Skeletal muscle tissue (tissue), 4 donors: ENCODE data around the gene PRPF4. TPM values are rescaled to one million over a fixed set of nuclear protein-coding genes. Genes with fewer than 3 reads are reported as not detected.

ENCODE experiments used
- H3K27ac ChIP-seq: one replicate; pipeline ENCODE4 v1.7.0; 2013; ENCODE audit warnings: mild to moderate bottlenecking, low read depth, low read length, inconsistent platforms
- H3K27me3 ChIP-seq, 3 donors: one replicate each; pipeline ENCODE4 v1.7.0; 2013; ENCODE audit warnings: low read length in 3 of 3; ENCODE audit not compliant: control insufficient read depth in 3 of 3, insufficient read depth in 3 of 3
- H3K36me3 ChIP-seq, 3 donors: one replicate each; pipeline ENCODE4 v1.7.0; 2013; ENCODE audit warnings: low read length in 3 of 3; ENCODE audit not compliant: control insufficient read depth in 3 of 3, insufficient read depth in 3 of 3
- H3K4me1 ChIP-seq, 3 donors: one replicate each; pipeline ENCODE4 v1.7.0; 2013; ENCODE audit warnings: low read length in 3 of 3, mild to moderate bottlenecking in 3 of 3; ENCODE audit not compliant: control insufficient read depth in 3 of 3, insufficient read depth in 3 of 3
- H3K4me3 ChIP-seq, 3 donors: one replicate each; pipeline ENCODE4 v1.7.0; 2013; ENCODE audit warnings: low read length in 3 of 3
- H3K9ac ChIP-seq, 3 donors: one replicate each; pipeline ENCODE4 v1.7.0; 2013; ENCODE audit warnings: low read length in 3 of 3, mild to moderate bottlenecking in 3 of 3, moderate library complexity in 2 of 3, low read depth in 1 of 3
- H3K9me3 ChIP-seq, 3 donors: one replicate each; pipeline ENCODE4 v1.7.0; 2013; ENCODE audit warnings: low read length in 3 of 3; ENCODE audit not compliant: control insufficient read depth in 3 of 3
- total RNA-seq: library from RNA; depleted of rRNA; stranded (reverse); fragments of >200 nt; gene quantifications from one replicate; pipeline ENCODE4 v1.2.3, GENCODE V29; 2014
- donor health status: Osteomylitis.

Gene PRPF4
- total RNA-seq, 1 donor from 2014 or later: 19.3 TPM

DNA sequence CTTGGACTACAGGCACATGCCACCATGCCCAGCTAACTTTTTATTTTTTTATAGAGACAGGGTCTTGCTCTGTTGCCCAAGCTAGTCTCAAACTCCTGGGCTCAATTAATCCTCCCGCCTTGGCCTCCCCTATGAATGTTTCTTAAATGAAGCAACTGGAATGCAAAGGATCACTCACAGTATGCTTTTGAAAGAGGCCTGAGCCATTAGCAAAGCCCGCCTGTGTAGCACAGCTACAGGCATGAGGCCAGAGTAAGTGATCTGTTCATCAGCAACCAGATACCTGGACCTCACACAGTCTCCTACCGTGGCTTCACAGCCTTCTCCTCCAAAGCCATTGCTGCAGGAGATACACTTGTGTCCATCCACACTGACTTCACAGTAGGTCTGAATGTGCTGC, 44.6 kb downstream of the PRPF4 start:
- H3K4me1 ChIP-seq: no peaks in the 10 kb centered on the region
- H3K36me3 ChIP-seq: peaks cover 4 to 11% (median 5%) of the 10 kb centered on the region in 3 donors
- H3K9ac ChIP-seq: no peak overlapping the region
- no peaks in the 10 kb centered on the region for H3K27me3 ChIP-seq
- no peak overlapping the region for H3K27ac ChIP-seq
- H3K4me3 ChIP-seq: no peak overlapping the region
- H3K9me3 ChIP-seq: no peaks in the 10 kb centered on the region

DNA sequence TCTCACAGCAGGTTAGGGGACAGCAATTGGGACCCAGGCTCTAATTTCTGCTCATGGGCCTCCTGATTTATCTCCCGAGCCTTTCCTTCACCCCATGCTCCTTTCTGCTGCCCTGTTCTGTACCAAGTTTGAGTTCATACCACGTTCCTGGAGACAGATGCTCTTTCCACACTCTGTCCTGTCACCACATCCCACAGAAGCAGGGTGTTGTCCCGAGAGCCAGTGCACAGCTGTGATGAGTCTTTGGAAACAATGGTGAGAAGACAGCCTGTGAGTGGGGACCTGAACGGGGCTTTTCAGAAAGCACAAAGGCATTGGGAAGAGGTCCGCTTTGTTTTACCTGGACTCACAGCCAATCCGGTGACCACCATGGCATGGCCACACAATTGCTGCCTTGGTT, 47.2 kb downstream of the PRPF4 start:
- H3K36me3 ChIP-seq: peaks cover 4 to 6% (median 5%) of the 10 kb centered on the region in 3 donors
- no peaks in the 10 kb centered on the region for H3K27me3 ChIP-seq
- no peak overlapping the region for H3K9ac ChIP-seq

DNA sequence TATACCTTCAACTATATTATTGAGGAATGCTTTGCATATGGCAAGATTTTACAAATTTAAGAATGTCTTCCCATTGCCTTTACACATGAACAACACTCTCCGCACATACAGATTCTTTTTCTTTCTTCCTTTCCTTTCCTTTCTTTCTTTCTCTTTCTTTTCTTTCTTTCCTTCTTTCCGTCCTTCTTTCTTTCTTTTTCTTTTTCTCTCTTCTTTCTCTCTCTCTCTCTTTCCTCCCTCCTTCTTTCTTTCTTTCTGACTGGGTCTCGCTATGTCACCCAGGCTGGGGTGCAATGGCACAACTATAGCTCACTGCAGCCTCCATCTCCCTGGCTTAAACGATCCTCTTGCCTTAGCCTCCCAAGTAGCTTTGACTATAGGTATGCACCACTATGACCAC, 50.8 kb downstream of the PRPF4 start:
- Histone ChIP-seq H3K4me1 (no peaks in the 10 kb centered on the region), H3K9ac (no peak overlapping the region), H3K9me3 (no peaks in the 10 kb centered on the region), H3K4me3 (no peak overlapping the region), H3K27ac (no peak overlapping the region), H3K27me3 (no peaks in the 10 kb centered on the region), H3K36me3 (peaks cover 0 to 3% (median 2%) of the 10 kb centered on the region in 3 donors)

More for the DNA sequence above, 47.2 kb downstream of the PRPF4 start:
- Histone ChIP-seq H3K4me3 (no peak overlapping the region), H3K27ac (no peak overlapping the region), H3K9me3 (no peaks in the 10 kb centered on the region), H3K4me1 (no peaks in the 10 kb centered on the region)

DNA sequence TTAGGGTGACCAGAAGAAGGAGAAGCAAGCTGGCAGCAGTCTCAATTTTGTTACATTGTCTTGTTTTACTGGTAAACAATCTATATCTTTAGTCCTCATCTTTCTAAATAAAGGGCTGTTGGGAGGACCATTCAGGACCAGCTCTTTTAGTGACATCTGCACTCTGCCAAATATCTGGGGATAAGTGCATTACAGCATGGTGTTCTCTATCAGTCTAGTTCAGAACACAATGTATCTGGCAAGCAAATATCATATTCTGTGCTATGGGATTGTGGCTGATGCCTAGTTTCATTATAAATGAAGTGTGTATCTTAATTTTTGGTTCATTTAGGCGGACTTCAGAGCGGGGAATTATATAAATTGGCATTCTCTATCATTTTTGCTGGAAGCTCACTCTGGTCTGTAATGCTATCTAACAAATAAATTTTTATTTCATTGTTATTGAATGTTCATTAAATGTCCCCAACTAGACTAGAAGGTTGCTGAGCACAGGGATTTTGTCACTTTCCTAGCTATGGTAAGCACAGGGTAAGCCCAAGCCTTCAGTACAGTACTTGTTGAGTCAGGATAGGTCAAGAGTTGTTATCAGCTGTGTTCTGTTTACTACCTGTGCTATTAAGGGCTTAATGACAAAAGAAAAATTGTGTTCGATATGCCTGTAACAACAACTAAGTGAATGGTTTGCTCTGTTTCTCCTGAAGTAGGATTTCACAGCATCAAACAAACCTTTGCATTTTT, 52.8 kb downstream of the PRPF4 start:
- no peaks in the 10 kb centered on the region for H3K27me3 ChIP-seq
- H3K9ac ChIP-seq: no peak overlapping the region
- no peak overlapping the region for H3K27ac ChIP-seq
- H3K9me3 ChIP-seq: no peaks in the 10 kb centered on the region
- H3K36me3 ChIP-seq: peaks cover 0 to 3% (median 2%) of the 10 kb centered on the region in 3 donors
- H3K4me1 ChIP-seq: no peaks in the 10 kb centered on the region
- H3K4me3 ChIP-seq: no peak overlapping the region

DNA sequence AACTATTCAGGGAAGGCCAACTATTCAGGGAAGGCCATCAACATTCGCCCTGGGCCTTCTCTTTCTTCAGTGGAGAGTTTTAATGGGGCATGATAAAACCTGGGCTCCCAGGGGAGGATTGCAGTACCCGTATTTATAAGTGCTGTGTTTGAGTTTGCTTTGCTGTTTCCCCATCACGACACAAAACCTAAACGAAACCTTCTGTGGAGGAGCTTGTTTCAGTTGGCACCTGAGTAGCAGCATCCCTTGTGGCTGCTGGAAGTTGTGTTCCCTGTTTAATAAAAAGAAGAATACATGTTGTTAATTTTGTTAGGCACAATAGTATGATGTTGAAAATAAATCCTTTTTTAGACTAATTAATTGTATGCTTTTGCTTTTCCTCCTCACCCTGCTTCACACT, 56.3 kb downstream of the PRPF4 start:
- Histone ChIP-seq H3K9ac (no peak overlapping the region), H3K9me3 (no peaks in the 10 kb centered on the region), H3K4me3 (no peak overlapping the region), H3K4me1 (no peaks in the 10 kb centered on the region), H3K36me3 (peaks cover 0 to 3% (median 2%) of the 10 kb centered on the region in 3 donors), H3K27me3 (no peaks in the 10 kb centered on the region), H3K27ac (no peak overlapping the region)

DNA sequence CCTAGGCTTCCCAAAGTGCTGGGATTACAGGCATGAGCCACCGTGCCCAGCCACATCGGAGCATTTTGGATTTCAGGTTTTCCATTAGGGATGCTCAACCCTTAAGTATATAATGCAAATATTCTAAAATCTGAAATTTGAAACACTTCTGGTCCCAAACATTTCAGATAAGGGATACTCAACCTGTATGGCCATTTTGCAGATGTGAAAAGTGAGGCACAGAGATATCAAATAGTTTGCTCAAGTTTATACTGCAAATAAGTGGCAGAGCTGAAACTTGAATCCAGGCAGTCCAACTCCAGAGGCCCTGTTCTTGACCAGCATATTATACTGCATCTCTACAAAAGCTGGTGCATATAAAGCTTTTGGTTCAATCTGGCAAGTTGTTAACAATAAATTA, 62.3 kb downstream of the PRPF4 start:
- Histone ChIP-seq H3K27me3 (no peaks in the 10 kb centered on the region), H3K9ac (no peak overlapping the region), H3K27ac (no peak overlapping the region), H3K36me3 (no peaks in the 10 kb centered on the region), H3K4me3 (no peak overlapping the region), H3K4me1 (peaks cover 5 to 10% (median 5%) of the 10 kb centered on the region in 3 donors), H3K9me3 (no peaks in the 10 kb centered on the region)

DNA sequence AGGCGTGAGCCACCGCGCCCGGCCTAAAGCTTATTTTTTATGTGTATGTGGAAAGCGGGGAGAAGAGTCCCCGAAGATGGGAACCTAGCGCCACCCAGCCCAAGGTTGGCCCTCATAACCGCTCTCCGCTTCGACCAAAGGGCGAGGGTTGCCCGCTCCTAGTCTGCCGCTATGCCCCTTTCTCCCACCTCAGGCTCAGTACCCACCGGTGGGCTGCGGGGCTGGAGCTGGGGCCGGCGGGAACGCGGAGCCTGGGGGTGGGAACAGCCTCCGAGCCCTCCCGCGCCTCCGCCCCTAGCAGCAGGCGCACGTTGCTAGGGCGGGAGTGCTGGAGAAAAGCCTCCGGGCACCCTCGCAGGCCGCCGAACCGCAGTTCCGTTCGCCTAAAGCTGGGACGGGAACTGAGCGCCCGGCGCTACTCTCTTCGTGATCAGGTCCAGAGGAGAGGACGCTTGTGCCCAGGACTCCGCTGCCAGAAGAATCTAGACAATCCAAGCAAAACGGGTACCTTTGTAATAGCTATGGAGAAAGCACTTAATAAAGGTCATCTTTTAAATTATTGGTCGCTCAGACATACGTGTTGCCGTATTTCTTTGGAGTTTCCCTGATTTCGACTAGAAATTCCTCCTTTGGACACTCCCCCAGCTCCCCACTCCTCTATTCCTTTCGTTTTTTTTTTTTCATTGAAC, 64.7 kb downstream of the PRPF4 start, which contains the start of gene WDR31:
WDR31 (minus strand) TSS at position 265 of the 689 bp plus-strand sequence. CDS start 8,253 bp downstream, outside the sequence.
- H3K27me3 ChIP-seq: no peaks in the 10 kb centered on the region
- peak within 1 kb of the TSS; percentile 87 to 93 (median 90) for H3K4me3 ChIP-seq
- peak within 1 kb of the TSS; percentile 36 to 83 (median 78) for H3K9ac ChIP-seq
- H3K9me3 ChIP-seq: no peaks in the 10 kb centered on the region
- no peaks in the 10 kb centered on the region for H3K36me3 ChIP-seq
- no peak within 1 kb of the TSS for H3K27ac ChIP-seq
- peaks cover 5 to 12% (median 10%) of the 10 kb centered on the region in 3 donors for H3K4me1 ChIP-seq

DNA sequence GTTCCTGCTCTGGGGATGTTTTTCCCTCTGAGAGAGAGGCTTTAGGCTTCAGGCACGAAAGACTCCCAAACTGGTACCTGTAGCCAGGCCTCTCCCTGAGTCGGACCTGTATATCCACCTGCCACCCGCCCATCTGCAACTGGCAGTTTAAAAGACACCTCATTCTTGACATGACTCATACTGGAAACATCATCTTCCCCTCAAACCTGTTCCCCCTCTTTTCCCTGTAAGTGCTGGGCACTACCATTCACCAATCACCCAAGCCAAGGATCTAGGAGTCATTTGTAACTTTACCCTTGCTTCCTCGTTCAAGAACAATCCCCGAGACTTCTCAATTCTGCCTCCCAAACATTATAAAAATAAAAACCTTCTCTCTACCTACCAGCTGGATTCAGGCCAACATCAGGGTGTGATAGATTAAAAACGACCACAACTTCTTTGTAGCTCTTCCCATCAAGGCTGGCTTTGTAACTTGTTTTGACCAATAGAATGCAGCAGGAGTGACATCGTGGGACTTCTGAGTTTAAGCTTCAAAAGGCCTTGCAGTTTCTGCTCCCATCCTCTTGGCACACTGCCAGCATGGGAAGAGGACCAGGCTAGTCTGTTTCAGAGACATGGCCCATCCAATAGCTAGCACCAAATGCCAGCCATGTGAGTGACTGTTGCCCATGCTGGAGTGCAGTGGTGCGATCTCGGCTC, 66.4 kb downstream of the PRPF4 start:
- Histone ChIP-seq H3K27ac (no peak overlapping the region), H3K27me3 (no peaks in the 10 kb centered on the region), H3K4me1 (peaks cover 5 to 12% (median 10%) of the 10 kb centered on the region in 3 donors), H3K4me3 (no peak overlapping the region), H3K36me3 (no peaks in the 10 kb centered on the region), H3K9ac (no peak overlapping the region), H3K9me3 (no peaks in the 10 kb centered on the region)
